A172 (cell line): ENCODE measurements around the gene RASAL3. TPM values are rescaled to one million over a fixed set of nuclear protein-coding genes. Genes with fewer than 3 reads are reported as not detected.
"Not testable (repeated sequence)": the region's sequence is repeated elsewhere in the genome, so short reads cannot be mapped to it uniquely, and the experiment has no call there.

Experiments used
- DNase-seq: peaks from one replicate; pipeline ENCODE4 v3.0.0-alpha.2; 2015; ENCODE audit warnings: low spot score
- total RNA-seq: library from RNA; depleted of rRNA; stranded (reverse); fragments of >200 nt; shearing (Covaris generic); gene quantifications from 2 replicates; pipeline ENCODE4 v1.2.3, GENCODE V29; 2014; rRNA removed

Gene RASAL3
- total RNA-seq, 1 experiment from 2014 or later = not detected

DNA sequence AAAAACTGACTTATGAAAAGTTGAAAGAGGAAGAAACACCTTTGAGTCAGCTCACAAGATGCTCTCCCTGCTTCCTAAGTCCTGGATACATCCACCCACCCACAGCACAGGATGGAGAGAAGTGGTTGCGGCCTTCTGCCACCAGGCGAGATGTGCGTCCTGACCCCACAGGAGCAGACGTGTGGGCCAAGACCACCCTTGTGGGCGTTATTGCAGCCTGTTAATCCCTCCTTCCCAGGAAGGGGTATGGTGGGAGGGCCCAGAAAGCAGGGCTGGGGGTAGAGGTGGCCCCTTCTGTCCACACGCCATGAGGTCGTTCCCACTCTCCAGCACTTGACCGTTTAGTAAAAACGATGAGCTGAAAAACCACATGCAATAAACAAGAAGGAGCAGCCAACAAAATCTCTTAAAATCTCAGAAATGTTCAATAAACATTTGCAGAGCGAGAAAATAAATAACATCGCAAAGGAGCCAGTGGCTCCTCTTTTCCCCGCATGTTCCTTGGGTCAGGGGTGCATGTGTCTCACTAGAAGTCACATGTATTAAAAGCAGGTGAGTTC, 43.1 kb downstream of the RASAL3 start:
- DNase-seq = no peak

DNA sequence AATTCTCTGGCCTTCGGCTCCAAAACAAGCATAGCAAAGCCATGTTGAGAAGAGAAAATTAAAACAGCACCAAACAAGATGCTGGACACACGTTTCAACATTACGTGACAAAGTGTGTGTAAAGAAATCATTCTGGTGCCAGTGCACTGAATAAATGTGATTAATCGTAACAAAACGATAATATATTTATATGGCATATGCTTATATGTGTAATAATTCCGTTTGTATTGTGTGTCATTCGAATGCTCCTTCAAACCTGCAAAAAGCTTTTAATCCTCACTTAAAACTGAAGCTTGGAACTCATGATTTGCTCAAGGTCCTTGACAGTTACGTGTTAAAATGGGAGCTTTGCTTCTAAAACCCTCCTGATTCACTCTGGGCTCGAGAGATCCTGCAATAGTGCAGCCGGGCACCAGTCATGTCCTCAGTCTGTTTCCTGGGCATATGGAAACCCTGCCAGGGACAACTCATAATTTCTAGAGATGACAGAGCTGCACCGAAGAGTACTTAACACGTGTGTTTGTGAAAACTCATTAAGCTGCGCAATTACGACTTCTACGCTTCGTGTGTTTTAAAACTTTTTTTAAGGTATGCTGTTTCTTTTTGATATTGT, 44.8 kb downstream of the RASAL3 start:
- peak; percentile 13 for DNase-seq

DNA sequence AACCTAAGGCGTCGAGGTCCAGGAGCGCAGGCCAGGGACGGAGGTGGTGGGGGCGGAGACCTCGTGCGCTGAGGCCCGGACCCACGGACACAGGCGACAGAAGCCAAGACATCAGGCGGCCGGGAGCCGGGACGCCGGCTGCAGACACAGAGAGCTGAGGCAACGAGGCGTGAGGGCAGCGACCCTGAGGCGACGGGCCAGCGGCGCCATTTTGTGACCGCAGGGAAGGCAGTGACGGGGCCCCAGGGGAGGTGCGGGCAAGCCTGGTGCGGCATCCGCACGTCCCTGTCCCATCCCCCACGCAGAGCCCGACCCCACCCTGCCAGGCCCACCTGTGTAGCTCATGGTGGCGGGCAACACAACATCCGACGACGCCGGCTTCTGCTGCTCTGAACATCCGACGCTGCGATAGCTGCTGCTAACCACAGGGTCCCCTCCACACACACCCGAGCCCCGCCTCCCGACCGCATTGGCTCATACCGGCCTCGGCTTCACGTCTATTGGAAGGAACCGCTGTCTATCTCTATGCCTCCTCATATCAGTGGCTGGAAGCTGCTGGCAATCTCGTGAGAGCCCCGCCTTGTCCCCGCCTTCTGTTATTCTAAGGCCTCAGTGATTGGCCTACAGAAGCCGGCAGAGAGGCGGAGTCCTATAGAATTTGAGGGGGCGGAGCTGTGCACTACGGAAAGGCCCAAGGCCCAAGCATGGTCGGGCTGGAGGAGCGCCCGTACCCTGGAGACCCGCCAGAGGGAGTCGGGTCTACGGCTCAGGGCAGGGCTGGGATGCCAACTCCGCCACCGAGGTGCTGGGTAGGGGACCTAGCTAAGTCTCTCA, 45.5 kb downstream of the RASAL3 start, which contains the start of gene AKAP8L:
AKAP8L (minus strand) TSS at position 410 of the 834 bp plus-strand sequence; CDS start at position 345, 65 bp downstream.
- DNase-seq = peak; percentile 100

DNA sequence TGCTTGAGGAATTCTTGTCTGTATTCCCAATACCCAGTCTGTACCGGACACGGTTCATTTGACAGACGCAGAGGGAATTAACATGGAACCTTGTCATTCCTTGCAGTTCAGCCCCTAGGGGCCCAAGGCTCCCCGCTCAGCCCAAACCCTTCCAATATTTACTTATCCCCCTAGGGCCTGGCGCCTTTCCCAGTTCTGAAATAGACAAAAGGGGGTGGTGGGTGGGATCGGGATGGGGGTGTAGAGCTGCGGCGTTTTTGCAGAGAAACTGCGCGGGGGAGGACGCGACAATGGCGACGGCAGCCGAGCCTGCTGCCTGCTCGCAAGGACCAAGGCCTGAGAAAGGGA, 46.1 kb downstream of the RASAL3 start:
- DNase-seq = peak; percentile 4

DNA sequence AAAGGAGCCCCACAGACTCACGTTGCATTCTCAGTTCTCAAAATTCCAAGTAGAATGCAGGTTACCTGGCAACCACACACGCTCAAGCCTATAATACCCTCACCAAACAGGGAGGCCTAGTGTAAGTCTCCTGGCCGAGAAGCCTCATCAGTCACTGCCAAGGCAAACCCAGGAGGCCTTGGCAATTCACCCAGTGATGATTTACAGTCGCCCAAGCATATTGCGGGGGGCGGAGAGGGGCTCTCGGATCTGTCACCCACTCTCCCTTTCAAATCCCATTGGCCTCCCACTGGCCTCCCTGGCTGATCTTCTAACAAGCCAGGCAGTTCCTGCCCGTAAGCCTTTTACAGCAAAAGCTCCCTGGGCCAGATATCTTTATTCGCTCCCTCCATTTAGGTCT, 46.6 kb downstream of the RASAL3 start:
- DNase-seq = peak; percentile 7

DNA sequence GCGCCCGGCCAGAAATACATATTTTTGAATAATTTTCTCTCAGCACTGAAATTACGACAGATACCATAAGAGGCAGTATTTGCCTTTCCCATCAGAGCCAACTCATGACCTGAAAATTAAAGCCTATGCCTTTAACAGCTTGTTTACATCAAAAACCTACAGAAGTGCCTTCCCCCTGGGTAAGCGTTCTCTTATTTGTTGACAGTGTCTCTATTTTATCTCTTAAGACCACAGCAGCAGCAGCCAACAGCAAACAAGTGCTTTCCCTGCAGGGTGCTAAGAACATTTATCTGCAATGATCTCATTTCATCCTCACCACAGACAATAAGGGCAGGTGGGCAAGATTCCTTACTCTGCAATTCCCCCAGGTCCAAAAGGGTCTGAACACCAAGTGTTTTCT, 51.5 kb downstream of the RASAL3 start:
- DNase-seq = no peak

DNA sequence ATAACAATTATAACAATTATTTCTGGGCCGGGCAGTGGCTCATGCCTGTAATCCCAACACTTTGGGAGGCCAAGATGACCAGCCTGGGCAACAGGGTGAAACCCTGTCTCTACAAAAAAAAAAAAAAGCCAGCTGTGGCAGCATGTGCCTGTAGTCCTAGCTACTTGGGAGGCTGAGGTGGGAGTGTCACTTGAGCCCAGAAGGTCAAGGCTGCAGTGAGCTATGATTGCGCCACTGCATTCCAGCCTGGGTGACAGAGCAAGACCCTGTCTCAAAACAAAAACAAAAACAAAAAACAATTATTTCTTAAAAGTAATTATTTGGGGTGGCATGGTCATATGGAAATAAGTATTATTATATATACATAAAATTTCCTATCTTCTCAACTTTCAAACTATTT, 53.0 kb downstream of the RASAL3 start:
- DNase-seq = not testable (repeated sequence)

DNA sequence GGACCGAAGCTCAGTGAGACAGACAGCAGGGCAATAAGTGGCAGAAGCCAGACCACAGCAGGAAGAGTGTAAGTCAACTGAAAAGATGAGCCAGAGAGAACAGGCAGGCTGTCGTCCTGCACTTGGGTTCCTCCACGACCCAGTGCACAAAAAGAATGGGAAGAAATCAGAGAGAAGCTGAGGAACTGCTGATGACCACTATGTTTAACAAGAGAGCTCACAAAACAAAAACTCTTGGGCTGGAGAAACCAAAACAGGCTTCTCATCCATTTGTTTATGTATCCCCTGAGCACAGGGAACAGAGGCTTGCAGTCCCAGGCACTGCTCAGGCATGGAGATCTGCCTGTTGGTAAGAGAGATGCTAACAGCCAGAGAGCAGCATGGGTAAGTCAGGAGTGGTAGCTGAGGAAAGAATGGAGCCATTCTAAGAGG, 59.5 kb downstream of the RASAL3 start:
- no peak for DNase-seq

DNA sequence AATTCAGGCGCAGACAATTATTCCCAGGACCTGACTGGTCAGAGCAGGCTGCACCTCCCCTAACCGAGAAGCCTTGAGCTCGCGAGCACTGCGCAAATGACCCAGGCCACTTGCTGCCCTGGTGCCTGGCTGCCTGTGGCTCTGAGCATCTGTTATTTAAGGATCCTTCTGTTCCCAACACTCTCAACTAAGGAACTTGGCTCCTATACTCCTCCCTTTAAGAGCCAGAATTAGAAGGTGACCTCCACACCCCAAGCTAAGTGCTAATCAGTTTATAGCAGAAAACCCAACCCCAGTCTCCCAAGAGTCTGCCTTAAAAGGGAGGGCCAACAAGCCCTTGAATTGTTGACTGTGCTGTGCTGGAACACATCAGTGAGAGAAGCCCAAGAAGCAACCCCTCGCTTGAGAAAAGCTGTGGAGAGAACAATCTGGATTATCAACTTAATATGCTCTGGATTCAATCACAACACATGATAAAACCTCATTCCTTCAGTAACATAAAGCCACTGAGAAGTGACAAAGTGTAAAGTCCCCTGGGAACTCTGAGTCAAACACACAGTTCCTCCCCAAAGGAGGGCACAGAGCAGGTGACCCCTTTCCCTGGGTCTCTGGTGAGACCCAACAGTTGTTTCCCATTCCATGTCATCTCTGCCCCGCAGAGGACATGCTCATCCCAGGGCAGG, 60.1 kb downstream of the RASAL3 start:
- DNase-seq = no peak

DNA sequence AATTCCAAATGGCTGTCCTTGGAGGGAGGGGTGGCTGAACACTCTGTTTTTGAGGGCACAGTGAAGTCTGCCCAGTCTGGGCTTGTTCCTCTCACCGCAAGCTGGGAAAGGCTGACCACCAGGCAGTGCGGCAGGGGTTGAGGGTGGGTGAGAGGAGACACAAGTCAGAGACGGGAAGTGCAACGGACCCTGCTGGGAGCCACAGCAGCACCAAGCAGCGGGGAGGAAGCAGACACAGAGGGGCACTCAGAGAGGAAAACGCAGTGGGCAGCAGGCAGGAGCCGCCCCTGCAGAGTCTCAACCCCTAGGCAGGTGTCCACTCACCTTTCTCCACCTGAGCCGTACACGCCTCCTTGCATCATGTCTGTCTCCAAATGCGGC, 61.2 kb downstream of the RASAL3 start:
- DNase-seq = no peak

DNA sequence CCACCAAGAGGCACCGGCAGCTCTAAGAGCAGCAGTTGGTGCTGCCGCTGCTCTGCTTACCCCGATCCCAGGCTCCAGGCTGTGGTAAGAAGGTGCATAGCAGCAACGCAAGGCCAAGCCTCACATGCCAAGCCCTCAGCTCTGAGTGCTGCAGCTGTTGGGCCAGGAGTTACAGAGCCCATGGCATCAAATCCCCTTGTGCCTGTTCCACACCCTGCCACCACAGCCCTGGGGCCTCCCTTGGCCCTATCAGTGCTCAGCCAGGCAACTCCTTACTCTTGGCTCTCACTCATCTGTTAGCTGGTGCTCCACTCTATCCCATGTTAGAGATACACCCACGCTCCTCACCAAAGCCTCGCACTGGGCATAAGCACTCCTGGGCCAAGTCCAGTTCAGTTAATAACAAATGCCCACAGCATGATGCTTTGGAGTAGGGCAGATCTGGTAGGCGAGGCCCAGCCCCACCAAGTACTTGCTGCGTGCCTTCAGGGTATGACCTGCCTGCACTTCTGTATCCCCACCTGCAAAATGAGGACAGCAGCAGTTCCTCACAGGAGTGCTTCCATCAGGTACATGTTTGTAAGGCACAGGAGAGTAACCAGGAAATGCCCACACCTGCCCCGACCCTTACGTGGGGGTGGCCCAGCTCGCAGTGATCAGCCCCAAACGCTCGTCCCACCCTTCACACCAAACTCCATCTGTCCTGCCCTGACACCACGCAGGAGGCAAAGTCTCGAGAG, 61.8 kb downstream of the RASAL3 start:
- DNase-seq = no peak

Other genes starting within 250 kb of the RASAL3 start
- not detected in 2 replicates for gene EPHX3, start 232.1 kb downstream of the RASAL3 start, total RNA-seq
- 7.1 and 19.1 TPM in 2 replicates for gene BRD4, start 132.0 kb downstream of the RASAL3 start, total RNA-seq
- 14.1 and 17.5 TPM in 2 replicates for gene AKAP8, start 84.8 kb downstream of the RASAL3 start, total RNA-seq
- gene AKAP8L, start 45.6 kb downstream of the RASAL3 start, total RNA-seq = 53.2 and 56.4 TPM in 2 replicates
- gene WIZ, start 14.6 kb downstream of the RASAL3 start, total RNA-seq = 14.9 and 17.3 TPM in 2 replicates
- gene PGLYRP2, start 15.0 kb upstream of the RASAL3 start, total RNA-seq = not detected in 2 replicates
- not detected in 2 replicates for gene CYP4F22, start 44.0 kb upstream of the RASAL3 start, total RNA-seq
- not detected in 2 replicates for gene CYP4F8, start 150.7 kb upstream of the RASAL3 start, total RNA-seq
- gene CYP4F3, start 176.4 kb upstream of the RASAL3 start, total RNA-seq = 1.4 and 3.3 TPM in 2 replicates
- gene CYP4F12, start 208.5 kb upstream of the RASAL3 start, total RNA-seq = 1.3 and 1.6 TPM in 2 replicates